ENCODE results near the gene IMPA2.

IMPA2 gene

DNA sequence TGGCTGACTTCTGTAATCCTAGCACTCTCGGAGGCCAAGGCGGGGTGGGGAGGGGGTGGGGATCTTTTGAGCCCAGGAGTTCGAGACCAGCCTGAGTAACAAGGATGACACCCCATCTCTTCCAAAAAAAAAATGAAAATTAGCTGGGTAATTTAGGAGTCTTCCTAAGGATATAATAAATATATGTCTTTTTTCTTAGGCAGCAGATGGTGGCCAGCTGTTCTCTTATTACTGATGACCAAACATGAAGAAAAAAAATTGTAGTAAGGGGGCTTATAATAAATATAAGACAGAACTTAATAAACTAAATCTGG lies 4.2 kb upstream of the IMPA2 start:
- Histone ChIP-seq H4K20me1 (no peaks in the 10 kb centered on the region), H3K27me3 (no peaks in the 10 kb centered on the region), H3K4me1 (peaks cover 22% of the 10 kb centered on the region), H3K9me3 (no peaks in the 10 kb centered on the region), H3K9ac (no peak overlapping the region), H3K4me3 (no peak overlapping the region), H3K4me2 (no peak overlapping the region), H3K36me3 (no peaks in the 10 kb centered on the region), H3K27ac (no peak overlapping the region)
- TF ChIP-seq Cebpa-rat (IDR thresholded peaks at IDR 0.05), result no peak

DNA sequence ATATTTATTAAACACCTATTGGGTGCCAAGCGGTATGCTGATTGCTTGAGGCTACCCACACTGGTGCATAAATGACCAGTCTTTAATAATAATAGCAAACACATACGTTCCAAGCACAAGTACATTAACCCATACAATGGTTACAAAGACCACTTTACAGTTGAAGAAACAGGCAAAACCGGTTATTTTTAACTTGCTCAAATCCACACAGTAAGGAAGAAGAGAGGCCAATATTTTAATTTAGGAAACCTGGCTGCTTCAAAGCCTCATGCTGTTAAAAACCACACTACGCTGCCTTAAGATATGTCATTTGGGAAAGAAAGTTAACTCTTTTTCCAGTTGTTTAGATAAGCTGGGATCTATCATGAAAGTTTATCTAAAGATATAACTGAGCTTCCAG lies 2.4 kb upstream of the IMPA2 start:
- H3K4me1 ChIP-seq, result peaks cover 40% of the 10 kb centered on the region
- no peak for TF ChIP-seq Cebpa-rat (IDR thresholded peaks at IDR 0.05)
- H3K27ac ChIP-seq, result no peak overlapping the region
- 0 out of 2 replicates have a peak, but pooled peaks cover 9% of the 10 kb centered on the region for H4K20me1 ChIP-seq
- no peaks in the 10 kb centered on the region for H3K27me3 ChIP-seq
- H3K36me3 ChIP-seq, result no peaks in the 10 kb centered on the region
- no peak overlapping the region for H3K4me3 ChIP-seq
- peak overlapping the region; percentile 87; the same call in 1 of the 2 replicates for H3K4me2 ChIP-seq
- H3K9ac ChIP-seq, result no peak overlapping the region
- no peaks in the 10 kb centered on the region for H3K9me3 ChIP-seq

DNA sequence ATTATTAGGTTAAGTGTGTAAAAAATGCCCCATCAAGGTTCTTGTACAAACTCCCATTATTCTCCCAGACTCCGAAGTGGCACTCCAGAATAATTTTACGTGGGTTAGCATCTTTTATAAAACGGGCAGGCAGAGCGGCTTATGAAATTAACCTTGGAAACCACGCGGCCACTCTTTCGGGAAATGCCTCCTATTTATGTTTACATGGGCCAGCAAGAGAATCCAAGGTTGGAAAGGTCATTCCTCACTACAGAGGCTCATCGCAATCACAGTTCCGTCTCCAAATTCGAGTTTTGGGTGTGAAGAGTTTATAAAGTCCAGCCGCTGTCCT lies 1.2 kb upstream of the IMPA2 start:
- Histone ChIP-seq H3K9ac (peak overlapping the region; percentile 90), H3K36me3 (no peaks in the 10 kb centered on the region), H3K27ac (peak overlapping the region; percentile 97), H3K9me3 (no peaks in the 10 kb centered on the region), H3K27me3 (no peaks in the 10 kb centered on the region), H3K4me3 (peak overlapping the region; percentile 97), H4K20me1 (0 out of 2 replicates have a peak, but pooled peaks cover 9% of the 10 kb centered on the region), H3K4me1 (peaks cover 49% of the 10 kb centered on the region), H3K4me2 (peak overlapping the region; percentile 87)
- TF ChIP-seq Cebpa-rat (IDR thresholded peaks at IDR 0.05), result no peak

DNA sequence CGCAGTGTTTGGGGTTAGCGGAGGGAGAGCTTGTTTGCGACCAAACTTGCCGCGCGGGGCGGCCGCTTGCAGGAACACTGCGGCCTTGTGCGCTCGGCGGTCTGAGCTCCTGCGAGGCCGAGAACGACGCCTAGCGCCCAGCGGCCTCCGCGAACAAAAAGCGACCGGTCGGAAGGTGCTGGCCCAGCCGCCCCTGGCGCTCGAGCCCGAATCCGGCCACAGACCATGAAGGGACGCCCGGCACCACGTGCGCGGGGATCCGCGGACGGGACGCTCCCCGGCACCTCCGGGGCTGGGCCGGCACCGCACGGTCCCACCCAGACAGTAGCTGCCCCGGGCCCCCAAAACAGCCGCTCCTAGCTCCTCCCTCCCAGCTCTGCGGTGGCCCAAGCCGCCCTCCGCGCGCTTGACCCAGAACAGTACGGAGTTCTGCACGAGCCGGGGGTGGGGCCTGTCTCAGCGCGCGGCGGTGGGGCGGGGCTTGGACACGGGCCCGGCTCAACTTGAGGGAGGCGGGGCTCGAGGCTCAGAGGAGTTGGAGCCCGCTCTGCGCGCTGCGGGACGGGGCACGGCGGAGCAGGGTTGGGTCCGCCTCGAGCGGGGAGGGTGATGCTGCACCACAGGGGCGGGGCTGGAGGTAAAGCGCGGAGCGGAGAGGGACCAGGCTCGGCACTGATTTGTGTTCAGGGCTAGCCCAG lies 664 bp upstream of the IMPA2 start:
- no peaks in the 10 kb centered on the region for H3K36me3 ChIP-seq
- H4K20me1 ChIP-seq, result 0 out of 2 replicates have a peak, but pooled peaks cover 9% of the 10 kb centered on the region
- no peak for TF ChIP-seq Cebpa-rat (IDR thresholded peaks at IDR 0.05)
- peak overlapping the region; percentile 87 for H3K4me2 ChIP-seq
- H3K9me3 ChIP-seq, result no peaks in the 10 kb centered on the region
- H3K27me3 ChIP-seq, result no peaks in the 10 kb centered on the region
- peak overlapping the region; percentile 97 for H3K4me3 ChIP-seq
- H3K4me1 ChIP-seq, result peaks cover 49% of the 10 kb centered on the region
- peak overlapping the region; percentile 90 for H3K9ac ChIP-seq
- peak overlapping the region; percentile 97 for H3K27ac ChIP-seq

DNA sequence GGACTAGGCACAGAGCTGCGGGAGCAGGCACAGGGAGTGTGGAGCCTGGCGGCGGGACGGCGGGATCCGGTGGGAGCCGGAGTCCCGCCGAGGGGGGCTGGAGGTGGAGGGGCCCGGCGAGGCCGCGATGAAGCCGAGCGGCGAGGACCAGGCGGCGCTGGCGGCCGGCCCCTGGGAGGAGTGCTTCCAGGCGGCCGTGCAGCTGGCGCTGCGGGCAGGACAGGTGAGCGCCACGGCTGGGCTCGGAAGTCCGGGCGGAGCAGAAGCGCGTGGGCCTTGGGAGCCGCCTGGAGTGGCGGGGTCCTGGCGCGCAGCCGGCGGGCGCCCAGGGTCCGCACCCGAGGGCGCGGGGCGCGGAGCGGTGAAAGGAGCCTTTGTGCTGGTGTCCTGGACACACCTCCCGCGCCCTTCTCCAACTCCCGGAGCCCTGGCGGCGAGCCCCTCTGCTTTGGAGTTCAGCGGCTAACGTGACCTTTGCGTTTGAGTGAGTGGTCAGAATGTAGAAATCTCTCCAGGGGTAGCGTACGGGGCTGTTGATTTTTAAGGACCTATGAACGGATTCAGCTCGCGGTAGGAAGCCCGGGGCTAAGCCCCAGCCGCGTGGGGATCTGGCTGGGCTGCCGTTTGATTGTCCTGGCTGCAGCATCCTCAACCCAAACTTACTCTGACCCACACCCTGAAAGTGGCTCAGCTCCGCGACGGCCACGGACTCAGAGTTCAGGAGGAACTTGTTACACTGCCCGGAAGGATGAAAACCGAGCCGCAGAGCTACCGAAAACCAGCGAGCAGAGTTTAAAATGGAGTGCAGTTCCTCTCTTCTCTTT lies 448 bp downstream of the IMPA2 start:
- Histone ChIP-seq H3K36me3 (no peaks in the 10 kb centered on the region; the same call in 1 of the 2 replicates), H3K27ac (peak overlapping the region; percentile 85), H3K4me3 (peak overlapping the region; percentile 97), H3K9me3 (no peaks in the 10 kb centered on the region), H3K4me2 (peak overlapping the region; percentile 84), H4K20me1 (0 out of 2 replicates have a peak, but pooled peaks cover 9% of the 10 kb centered on the region), H3K9ac (peak overlapping the region; percentile 83), H3K27me3 (no peaks in the 10 kb centered on the region; the same call in 1 of the 2 replicates), H3K4me1 (peaks cover 49% of the 10 kb centered on the region)
- no peak for TF ChIP-seq Cebpa-rat (IDR thresholded peaks at IDR 0.05)

DNA sequence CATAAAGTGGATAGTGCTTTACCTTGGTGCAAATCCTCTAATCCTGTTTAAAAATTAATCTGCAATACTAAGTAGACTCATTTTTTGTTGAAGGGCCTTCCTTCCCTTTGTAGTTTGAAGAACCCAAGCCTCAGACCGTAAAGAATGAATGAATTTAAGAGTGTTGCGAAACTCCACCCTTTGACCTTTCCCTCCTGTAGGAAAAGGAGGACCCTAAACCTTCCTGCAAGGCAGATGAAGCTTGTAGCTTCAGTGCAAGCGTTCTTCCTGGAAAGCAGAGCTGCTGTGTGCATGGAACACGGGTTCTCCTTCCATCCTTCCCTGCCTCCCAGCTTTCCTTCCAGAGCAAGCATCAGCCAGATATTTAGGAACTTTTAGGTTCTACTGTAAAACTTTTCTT lies 1.7 kb downstream of the IMPA2 start:
- Histone ChIP-seq H3K27ac (no peak overlapping the region), H3K4me1 (peaks cover 49% of the 10 kb centered on the region), H3K36me3 (peaks cover 8% of the 10 kb centered on the region; the same call in 1 of the 2 replicates), H3K9ac (peak overlapping the region; percentile 44; the same call in 1 of the 2 replicates), H3K4me2 (peak overlapping the region; percentile 84), H3K9me3 (no peaks in the 10 kb centered on the region), H3K27me3 (no peaks in the 10 kb centered on the region; the same call in 1 of the 2 replicates), H4K20me1 (0 out of 2 replicates have a peak, but pooled peaks cover 9% of the 10 kb centered on the region), H3K4me3 (peak overlapping the region; percentile 97)
- TF ChIP-seq Cebpa-rat (IDR thresholded peaks at IDR 0.05), result peak; percentile 62

DNA sequence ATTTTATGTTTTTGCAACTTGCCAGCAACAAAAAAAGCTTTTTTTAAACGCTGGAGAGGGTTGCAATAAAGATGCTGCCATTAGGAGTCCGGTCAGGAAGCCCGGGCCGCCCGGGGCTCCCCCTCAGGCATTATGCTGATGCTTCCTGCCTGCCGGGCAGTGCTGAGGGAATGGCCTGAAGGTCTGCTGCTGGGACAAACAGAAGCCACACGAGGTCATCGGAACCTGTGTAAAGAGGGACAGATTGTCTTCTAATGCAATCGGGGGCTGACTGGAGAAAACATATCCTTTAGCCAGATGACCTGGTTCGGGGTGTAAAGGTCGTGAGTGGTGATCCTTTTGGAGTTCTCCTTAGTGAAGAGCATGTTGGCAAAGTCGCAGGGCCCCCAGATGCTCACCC lies 2.3 kb downstream of the IMPA2 start:
- Histone ChIP-seq H3K4me1 (peaks cover 46% of the 10 kb centered on the region), H3K9ac (no peak overlapping the region), H3K4me2 (peak overlapping the region; percentile 84), H3K36me3 (peaks cover 8% of the 10 kb centered on the region; the same call in 1 of the 2 replicates), H3K27ac (no peak overlapping the region), H3K9me3 (no peaks in the 10 kb centered on the region), H3K27me3 (no peaks in the 10 kb centered on the region; the same call in 1 of the 2 replicates), H3K4me3 (no peak overlapping the region), H4K20me1 (0 out of 2 replicates have a peak, but pooled peaks cover 9% of the 10 kb centered on the region)
- TF ChIP-seq Cebpa-rat (IDR thresholded peaks at IDR 0.05), result no peak

DNA sequence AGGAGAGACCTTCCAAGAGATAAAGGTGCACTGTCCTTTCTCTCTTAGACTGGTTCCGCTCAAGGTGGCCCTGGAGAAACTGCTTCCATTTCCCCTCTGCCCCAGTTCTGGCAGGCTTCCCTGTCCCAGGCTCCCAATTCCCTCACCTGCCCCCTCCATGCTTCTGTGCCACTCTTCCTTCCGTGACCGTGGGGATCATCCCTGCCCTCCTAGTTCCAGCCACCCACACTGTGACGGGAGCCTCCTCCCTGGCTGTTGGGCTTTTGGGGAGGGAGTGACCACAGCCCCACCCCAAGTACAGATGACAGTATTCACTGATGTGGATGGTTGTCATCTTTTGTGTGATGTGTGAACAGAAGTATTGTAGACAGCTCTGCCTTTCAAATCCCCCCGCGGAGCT lies 2.8 kb downstream of the IMPA2 start:
- no peak for TF ChIP-seq Cebpa-rat (IDR thresholded peaks at IDR 0.05)
- Histone ChIP-seq H3K4me3 (no peak overlapping the region), H3K4me1 (peaks cover 46% of the 10 kb centered on the region), H3K36me3 (peaks cover 12% of the 10 kb centered on the region; the same call in 1 of the 2 replicates), H4K20me1 (peaks cover 12% of the 10 kb centered on the region), H3K9me3 (no peaks in the 10 kb centered on the region), H3K4me2 (0 out of 2 replicates have a peak overlapping the region, but pooled peaks have one; percentile 84), H3K9ac (no peak overlapping the region), H3K27ac (no peak overlapping the region), H3K27me3 (no peaks in the 10 kb centered on the region; the same call in 1 of the 2 replicates)

DNA sequence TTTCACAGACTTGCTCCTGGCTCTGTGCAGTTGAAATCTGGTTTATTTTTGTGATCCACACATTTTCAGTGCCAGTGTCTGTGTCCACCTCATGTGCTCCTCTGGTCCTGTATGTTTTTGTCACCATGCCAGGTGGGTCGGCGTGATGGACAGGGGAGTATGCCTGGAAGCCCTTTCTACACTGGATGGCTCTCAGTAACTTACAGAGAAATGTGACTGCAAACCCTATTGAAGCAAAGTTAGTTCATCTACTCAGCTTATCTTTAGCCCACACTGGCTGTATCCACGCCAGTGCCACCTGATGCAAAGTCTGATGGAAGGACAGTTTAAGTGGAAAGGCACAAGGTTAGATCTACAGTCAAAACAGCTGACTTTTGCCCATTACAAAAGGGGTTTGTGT lies 4.3 kb downstream of the IMPA2 start:
- H3K4me3 ChIP-seq, result no peak overlapping the region
- H3K9ac ChIP-seq, result no peak overlapping the region
- H3K27me3 ChIP-seq, result no peaks in the 10 kb centered on the region; the same call in 1 of the 2 replicates
- no peak overlapping the region for H3K4me2 ChIP-seq
- peaks cover 36% of the 10 kb centered on the region for H3K4me1 ChIP-seq
- no peak overlapping the region for H3K27ac ChIP-seq
- H3K9me3 ChIP-seq, result no peaks in the 10 kb centered on the region
- H4K20me1 ChIP-seq, result peaks cover 26% of the 10 kb centered on the region
- TF ChIP-seq Cebpa-rat (IDR thresholded peaks at IDR 0.05), result no peak
- peaks cover 22% of the 10 kb centered on the region; the same call in 1 of the 2 replicates for H3K36me3 ChIP-seq

DNA sequence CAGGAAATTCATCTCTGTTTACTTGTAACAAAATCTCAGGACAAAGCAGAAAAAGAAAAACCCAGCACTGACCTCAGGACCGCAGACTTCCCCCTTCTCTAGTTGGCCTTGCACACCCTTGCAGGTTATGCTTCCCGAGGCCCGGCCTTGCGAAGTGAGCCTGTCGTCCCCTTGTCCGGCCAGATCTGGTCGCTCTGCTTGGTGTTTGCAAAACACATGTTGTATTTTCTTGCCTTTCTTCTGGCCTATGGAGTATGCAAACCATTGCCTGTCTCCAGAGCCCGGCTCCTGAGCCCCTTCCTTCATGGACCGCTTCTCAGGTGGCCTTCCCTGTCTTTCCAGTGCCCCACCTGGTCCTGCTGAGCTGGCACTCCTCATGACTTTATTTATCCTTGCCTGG lies 4.8 kb downstream of the IMPA2 start:
- H3K4me3 ChIP-seq, result no peak overlapping the region
- no peak overlapping the region for H3K27ac ChIP-seq
- H3K9me3 ChIP-seq, result no peaks in the 10 kb centered on the region
- peaks cover 36% of the 10 kb centered on the region for H3K4me1 ChIP-seq
- no peak for TF ChIP-seq Cebpa-rat (IDR thresholded peaks at IDR 0.05)
- no peaks in the 10 kb centered on the region; the same call in 1 of the 2 replicates for H3K27me3 ChIP-seq
- H3K9ac ChIP-seq, result no peak overlapping the region
- no peak overlapping the region for H3K4me2 ChIP-seq
- peaks cover 26% of the 10 kb centered on the region; the same call in 1 of the 2 replicates for H3K36me3 ChIP-seq
- H4K20me1 ChIP-seq, result peaks cover 31% of the 10 kb centered on the region
